Mesenchymal stem cell (in vitro differentiated cells and primary cell): ENCODE measurements around the gene RERE.

ENCODE experiments used
- DNase-seq: peaks from one replicate; pipeline ENCODE4 v3.0.0-alpha.2; 2013
- H2AFZ ChIP-seq: one replicate; pipeline ENCODE4 v1.6.1; 2013; ENCODE audit warnings: low read depth, mild to moderate bottlenecking, control low read depth, inconsistent platforms, low read length, moderate library complexity
- H2AK5ac ChIP-seq: 2 replicates; pipeline ENCODE4 v1.6.1; 2013; ENCODE audit warnings: low read length, moderate library complexity, mild to moderate bottlenecking, inconsistent platforms; ENCODE audit not compliant: severe bottlenecking
- H2BK120ac ChIP-seq: one replicate; pipeline ENCODE4 v1.6.1; 2013; ENCODE audit warnings: low read depth, mild to moderate bottlenecking, inconsistent platforms, low read length, moderate library complexity
- H2BK12ac ChIP-seq, 2 experiments: one replicate each; pipeline ENCODE4 v1.6.1; 2013; ENCODE audit warnings: inconsistent platforms in 2 of 2, low read length in 2 of 2, mild to moderate bottlenecking in 2 of 2, moderate library complexity in 2 of 2, control low read depth in 1 of 2
- H2BK15ac ChIP-seq: one replicate; pipeline ENCODE4 v1.6.1; 2013; ENCODE audit warnings: mild to moderate bottlenecking, low read depth, inconsistent platforms; ENCODE audit not compliant: poor library complexity, severe bottlenecking
- H2BK5ac ChIP-seq: 2 replicates; pipeline ENCODE4 v1.6.1; 2013; ENCODE audit warnings: low read depth, mild to moderate bottlenecking, low read length, control low read depth, inconsistent platforms; ENCODE audit not compliant: poor library complexity, severe bottlenecking
- H3K14ac ChIP-seq, 2 experiments: one replicate each; pipeline ENCODE4 v1.6.1; 2013; ENCODE audit warnings: inconsistent platforms in 2 of 2, low read length in 2 of 2, control low read depth in 1 of 2, mild to moderate bottlenecking in 1 of 2, moderate library complexity in 1 of 2
- H3K18ac ChIP-seq, 2 experiments: one replicate each; pipeline ENCODE4 v1.6.1; 2013; ENCODE audit warnings: inconsistent platforms in 2 of 2, low read length in 2 of 2, control low read depth in 1 of 2, low read depth in 1 of 2, mild to moderate bottlenecking in 1 of 2
- H3K23ac ChIP-seq, 2 experiments: one replicate each; pipeline ENCODE4 v1.6.1; 2013; ENCODE audit warnings: inconsistent platforms in 2 of 2, low read length in 2 of 2, mild to moderate bottlenecking in 2 of 2, moderate library complexity in 2 of 2, control low read depth in 1 of 2
- H3K27ac ChIP-seq: 2 replicates; pipeline ENCODE4 v1.5.1; 2013; ENCODE audit warnings: mild to moderate bottlenecking, moderate library complexity, low read length, control low read depth, inconsistent platforms; ENCODE audit not compliant: poor library complexity, severe bottlenecking
- H3K27me3 ChIP-seq, 2 experiments: 2 replicates each; pipeline versions ENCODE4 v1.6.1 to v1.7.0; 2013; ENCODE audit warnings: low read length in 2 of 2, mild to moderate bottlenecking in 2 of 2, moderate library complexity in 2 of 2, control low read depth in 1 of 2, inconsistent platforms in 1 of 2; ENCODE audit not compliant: control insufficient read depth in 1 of 2, insufficient read depth in 1 of 2
- H3K36me3 ChIP-seq, 2 experiments: 2 replicates each; pipeline versions ENCODE4 v1.6.1 to v1.7.0; 2013; ENCODE audit warnings: low read length in 2 of 2, control low read depth in 1 of 2, inconsistent platforms in 1 of 2, low read depth in 1 of 2, mild to moderate bottlenecking in 1 of 2; ENCODE audit not compliant: insufficient read depth in 2 of 2, control insufficient read depth in 1 of 2
- H3K4ac ChIP-seq, 2 experiments: one replicate each; pipeline ENCODE4 v1.6.1; 2013; ENCODE audit warnings: inconsistent platforms in 2 of 2, low read length in 2 of 2, mild to moderate bottlenecking in 2 of 2, moderate library complexity in 2 of 2, control low read depth in 1 of 2, low read depth in 1 of 2
- H3K4me1 ChIP-seq: 2 replicates; pipeline ENCODE4 v1.6.1; 2013; ENCODE audit warnings: low read depth, low read length, control low read depth; ENCODE audit not compliant: control insufficient read depth, insufficient read depth
- H3K4me2 ChIP-seq: 2 replicates; pipeline ENCODE4 v1.6.1; 2013; ENCODE audit warnings: low read length, mild to moderate bottlenecking, inconsistent platforms; ENCODE audit not compliant: poor library complexity, severe bottlenecking
- H3K4me3 ChIP-seq, 2 experiments: 2 replicates each; pipeline versions ENCODE4 v1.5.1 to v1.7.0; 2013; ENCODE audit warnings: low read length in 2 of 2, mild to moderate bottlenecking in 2 of 2, control low read depth in 1 of 2, low read depth in 1 of 2; ENCODE audit not compliant: insufficient read depth in 1 of 2
- H3K79me1 ChIP-seq: replicated peaks from 2 replicates; pipeline ENCODE4 v1.6.1; 2013; ENCODE audit warnings: mild to moderate bottlenecking, control low read depth, low read length, inconsistent platforms; ENCODE audit not compliant: poor library complexity, severe bottlenecking
- H3K9ac ChIP-seq: 2 replicates; pipeline ENCODE4 v1.7.0; 2013; ENCODE audit warnings: mild to moderate bottlenecking, low read length, moderate library complexity
- H3K9me3 ChIP-seq: 2 replicates; pipeline ENCODE4 v1.7.0; 2013; ENCODE audit warnings: mild to moderate bottlenecking, low read length; ENCODE audit not compliant: control insufficient read depth
- H4K8ac ChIP-seq: one replicate; pipeline ENCODE4 v1.6.1; 2013; ENCODE audit warnings: inconsistent platforms, mild to moderate bottlenecking, low read length, moderate library complexity
- H4K91ac ChIP-seq: one replicate; pipeline ENCODE4 v1.6.1; 2013; ENCODE audit warnings: mild to moderate bottlenecking, low read length, inconsistent platforms
- WGBS: methylation state at CpG from one replicate; pipeline ENCODE4 v1.1.7; 2013; ENCODE audit warnings: mixed read lengths; 5-methylcytosine and 5-hydroxymethylcytosine counted together

Gene RERE

DNA sequence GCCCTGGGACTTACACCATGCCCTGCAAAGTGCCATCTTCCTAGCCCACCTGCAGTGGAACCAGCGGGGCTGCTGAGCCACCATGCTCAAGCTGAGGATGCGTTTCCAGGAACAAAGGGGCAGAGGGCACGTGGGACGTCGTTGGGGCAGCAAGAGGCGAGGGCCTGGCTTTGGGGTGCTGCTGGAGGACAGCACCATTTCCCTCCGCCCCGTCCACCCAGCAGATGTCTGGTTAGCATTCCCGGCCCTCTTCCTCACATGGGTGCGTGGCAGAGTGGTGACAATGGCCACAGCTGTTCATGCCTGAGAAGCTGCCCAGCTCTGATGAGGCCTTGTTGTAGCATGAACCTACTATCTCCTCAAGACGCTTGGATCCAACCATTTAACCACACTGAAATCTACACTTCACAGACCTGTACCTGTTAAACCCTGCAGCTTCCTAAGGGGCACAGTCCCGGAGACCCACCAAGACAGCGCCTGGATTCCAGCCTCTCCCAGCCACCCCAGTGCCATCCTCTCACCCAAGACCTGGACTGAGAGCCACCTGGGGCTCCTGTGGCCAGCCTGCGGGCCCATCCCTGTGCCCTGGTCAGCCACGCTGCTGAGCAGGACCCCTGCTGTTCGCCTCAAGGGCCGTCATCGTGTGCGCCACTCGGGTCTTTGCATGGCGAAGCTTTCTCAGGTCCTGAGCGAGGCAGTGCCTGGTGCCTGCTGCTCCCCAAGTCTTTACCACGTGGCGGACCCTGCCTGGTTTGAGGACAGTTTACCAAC, 466.3 kb downstream of the RERE start:
- H3K36me3 ChIP-seq: peaks cover 42 to 54% of the 10 kb centered on the region in 2 experiments
- H3K4ac ChIP-seq: no peak overlapping the region
- no peak overlapping the region for H3K4me2 ChIP-seq
- H4K8ac ChIP-seq: peak overlapping the region; percentile 31
- H3K23ac ChIP-seq: no peak overlapping the region
- DNase-seq: no peak
- H2BK15ac ChIP-seq: no peak overlapping the region
- H3K4me1 ChIP-seq: peaks cover 15% of the 10 kb centered on the region
- no peak overlapping the region for H2BK120ac ChIP-seq
- H3K27ac ChIP-seq: no peak overlapping the region
- H3K9me3 ChIP-seq: no peaks in the 10 kb centered on the region
- WGBS: 94% methylated on average over 24 of the region's 24 CpGs
- H3K4me3 ChIP-seq: no peak overlapping the region
- H2AK5ac ChIP-seq: no peak overlapping the region
- no peak overlapping the region for H3K14ac ChIP-seq
- no peak overlapping the region for H2BK12ac ChIP-seq
- no peak overlapping the region for H2BK5ac ChIP-seq
- H2AFZ ChIP-seq: no peak overlapping the region
- no peak overlapping the region for H4K91ac ChIP-seq
- no peak overlapping the region for H3K9ac ChIP-seq
- H3K18ac ChIP-seq: peak overlapping the region in 1 of 2 experiments; percentile 65
- peaks cover 0 to 5% of the 10 kb centered on the region in 2 experiments for H3K27me3 ChIP-seq
- peaks cover 10% of the 10 kb centered on the region for H3K79me1 ChIP-seq

DNA sequence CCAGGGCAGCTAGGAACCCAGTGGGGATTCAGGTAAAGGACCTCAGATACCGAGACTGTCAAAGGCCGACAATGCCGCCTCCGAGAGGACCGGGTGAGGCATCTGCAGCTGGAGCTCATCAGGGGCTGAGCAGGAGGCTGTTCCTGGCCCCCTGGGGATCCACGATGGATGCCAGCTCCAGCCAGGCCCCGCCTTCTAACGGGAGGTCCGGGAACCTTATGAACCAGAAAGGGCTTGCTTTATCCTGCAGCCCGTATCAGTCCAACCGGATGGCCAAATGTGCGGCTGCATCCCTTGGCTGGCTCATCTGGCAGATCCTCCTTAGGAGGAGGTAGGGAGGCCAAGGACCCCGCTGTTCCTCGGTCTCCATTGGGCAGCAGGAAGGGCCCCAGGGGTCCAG, 467.5 kb downstream of the RERE start:
- Histone ChIP-seq H2BK12ac (no peak overlapping the region), H3K4me2 (no peak overlapping the region), H2BK120ac (no peak overlapping the region)

DNA sequence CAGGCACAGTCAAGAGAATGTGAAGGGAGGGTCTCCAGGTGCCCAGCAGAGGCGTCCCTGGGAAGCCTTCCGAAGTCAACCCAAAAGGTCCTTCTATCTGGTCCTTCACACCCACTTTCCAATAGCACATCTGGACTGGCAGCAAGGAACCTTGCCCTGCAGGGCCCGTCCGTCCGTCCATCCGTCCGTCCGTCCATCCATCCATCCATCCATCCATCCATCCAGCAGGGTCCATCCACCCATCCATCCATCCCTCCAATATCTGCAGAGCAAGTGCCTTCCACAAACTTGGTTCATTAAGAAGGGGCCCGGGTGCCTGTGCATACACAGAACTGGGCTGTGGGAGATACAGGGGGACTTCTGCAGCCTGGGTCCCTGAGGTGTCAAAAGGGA, 468.0 kb downstream of the RERE start:
- WGBS: 93% methylated on average over 9 of the region's 9 CpGs

More for the DNA sequence above, 467.5 kb downstream of the RERE start:
- Histone ChIP-seq H3K9me3 (no peaks in the 10 kb centered on the region), H3K9ac (peak overlapping the region; percentile 51), H3K79me1 (no peaks in the 10 kb centered on the region), H3K18ac (no peak overlapping the region), H4K8ac (peak overlapping the region; percentile 20), H3K14ac (no peak overlapping the region), H2AFZ (no peak overlapping the region), H3K4me1 (peaks cover 10% of the 10 kb centered on the region), H3K4me3 (no peak overlapping the region), H3K36me3 (peaks cover 31 to 43% of the 10 kb centered on the region in 2 experiments), H3K27me3 (peaks cover 0 to 11% of the 10 kb centered on the region in 2 experiments), H2AK5ac (no peak overlapping the region), H4K91ac (no peak overlapping the region), H2BK15ac (peak overlapping the region; percentile 21), H3K4ac (no peak overlapping the region), H3K27ac (no peak overlapping the region), H2BK5ac (no peak overlapping the region), H3K23ac (no peak overlapping the region)
- no peak for DNase-seq
- WGBS: 86% methylated on average over 14 of the region's 14 CpGs

GRCh38 chr1:8348777-8349472, 468.5 kb downstream of the RERE start:
- DNase-seq: peak; percentile 63
- Histone ChIP-seq H2BK5ac (no peak overlapping the region), H3K79me1 (no peaks in the 10 kb centered on the region), H2BK12ac (no peak overlapping the region), H3K14ac (no peak overlapping the region), H3K27me3 (peaks cover 0 to 11% of the 10 kb centered on the region in 2 experiments), H3K4ac (no peak overlapping the region), H3K4me3 (no peak overlapping the region), H3K9ac (no peak overlapping the region), H3K36me3 (peaks cover 20 to 37% of the 10 kb centered on the region in 2 experiments), H2AK5ac (no peak overlapping the region), H2BK15ac (no peak overlapping the region), H4K91ac (no peak overlapping the region), H2AFZ (no peak overlapping the region), H3K18ac (peak overlapping the region in 1 of 2 experiments; percentile 7), H4K8ac (peak overlapping the region; percentile 4), H2BK120ac (no peak overlapping the region), H3K23ac (no peak overlapping the region), H3K27ac (no peak overlapping the region), H3K9me3 (no peaks in the 10 kb centered on the region), H3K4me1 (peaks cover 13% of the 10 kb centered on the region), H3K4me2 (no peak overlapping the region)
- WGBS: 33% methylated on average over 21 of the region's 21 CpGs

More for the DNA sequence above, 468.0 kb downstream of the RERE start:
- Histone ChIP-seq H3K23ac (no peak overlapping the region), H3K9me3 (no peaks in the 10 kb centered on the region), H4K91ac (no peak overlapping the region), H3K4me2 (no peak overlapping the region), H2AFZ (no peak overlapping the region), H2BK12ac (no peak overlapping the region), H2AK5ac (no peak overlapping the region), H3K14ac (no peak overlapping the region), H3K27me3 (peaks cover 0 to 11% of the 10 kb centered on the region in 2 experiments), H3K79me1 (no peaks in the 10 kb centered on the region), H3K9ac (peak overlapping the region; percentile 51), H2BK15ac (no peak overlapping the region), H2BK120ac (no peak overlapping the region), H3K18ac (no peak overlapping the region), H3K4me3 (no peak overlapping the region), H3K4ac (no peak overlapping the region), H3K4me1 (peaks cover 10% of the 10 kb centered on the region), H2BK5ac (no peak overlapping the region), H3K36me3 (peaks cover 26 to 40% of the 10 kb centered on the region in 2 experiments), H3K27ac (no peak overlapping the region), H4K8ac (no peak overlapping the region)
- no peak for DNase-seq
